ENCODE measurements around the gene ERBB4.

Gene ERBB4

GRCh38 chr2:211829725-211830124, 708.9 kb downstream of the ERBB4 start:
- H3K9ac ChIP-seq = no peak overlapping the region
- no peak for TF ChIP-seq CTCF (IDR thresholded peaks at IDR 0.05)
- H3K27me3 ChIP-seq (ENCODE audit: control insufficient read depth, insufficient read depth, low read length) = no peaks in the 10 kb centered on the region
- no peaks in the 10 kb centered on the region for H3K79me2 ChIP-seq
- H2AFZ ChIP-seq = no peak overlapping the region
- H3K4me2 ChIP-seq (ENCODE audit: low read length) = no peak overlapping the region
- no peaks in the 10 kb centered on the region for H3K36me3 ChIP-seq (ENCODE audit: control insufficient read depth, insufficient read depth, low read length)
- H3K4me3 ChIP-seq (ENCODE audit: low read depth, low read length) = no peak overlapping the region
- no peaks in the 10 kb centered on the region for H3K9me3 ChIP-seq (ENCODE audit: control insufficient read depth, low read length)
- no peaks in the 10 kb centered on the region for H3K4me1 ChIP-seq
- H3K27ac ChIP-seq = no peak overlapping the region

GRCh38 chr2:211823886-211824479, 714.6 kb downstream of the ERBB4 start:
- Histone ChIP-seq H3K4me2 (ENCODE audit: low read length) (no peak overlapping the region), H3K36me3 (ENCODE audit: control insufficient read depth, insufficient read depth, low read length) (no peaks in the 10 kb centered on the region), H3K27ac (no peak overlapping the region), H3K4me3 (ENCODE audit: low read depth, low read length) (no peak overlapping the region), H3K9ac (no peak overlapping the region), H3K27me3 (ENCODE audit: control insufficient read depth, insufficient read depth, low read length) (no peaks in the 10 kb centered on the region), H2AFZ (no peak overlapping the region), H3K4me1 (no peaks in the 10 kb centered on the region), H3K79me2 (no peaks in the 10 kb centered on the region), H3K9me3 (ENCODE audit: control insufficient read depth, low read length) (peaks cover 7% of the 10 kb centered on the region)
- no peak for TF ChIP-seq CTCF (IDR thresholded peaks at IDR 0.05)

GRCh38 chr2:211822686-211823335, 715.8 kb downstream of the ERBB4 start:
- no peak overlapping the region for H3K4me2 ChIP-seq (ENCODE audit: low read length)
- peaks cover 7% of the 10 kb centered on the region for H3K9me3 ChIP-seq (ENCODE audit: control insufficient read depth, low read length)
- H3K79me2 ChIP-seq = no peaks in the 10 kb centered on the region
- H3K27ac ChIP-seq = no peak overlapping the region
- no peak for TF ChIP-seq CTCF (IDR thresholded peaks at IDR 0.05)
- H3K27me3 ChIP-seq (ENCODE audit: control insufficient read depth, insufficient read depth, low read length) = no peaks in the 10 kb centered on the region
- H3K9ac ChIP-seq = no peak overlapping the region
- H3K4me3 ChIP-seq (ENCODE audit: low read depth, low read length) = no peak overlapping the region
- H3K4me1 ChIP-seq = no peaks in the 10 kb centered on the region
- no peak overlapping the region for H2AFZ ChIP-seq
- no peaks in the 10 kb centered on the region for H3K36me3 ChIP-seq (ENCODE audit: control insufficient read depth, insufficient read depth, low read length)

- Histone ChIP-seq H3K4me1 (no peaks in the 10 kb centered on the region), H3K9ac (no peak overlapping the region), H3K36me3 (ENCODE audit: control insufficient read depth, insufficient read depth, low read length) (no peaks in the 10 kb centered on the region), H3K9me3 (ENCODE audit: control insufficient read depth, low read length) (peaks cover 5% of the 10 kb centered on the region), H3K79me2 (no peaks in the 10 kb centered on the region), H3K27ac (no peak overlapping the region), H3K4me3 (ENCODE audit: low read depth, low read length) (no peak overlapping the region), H3K4me2 (ENCODE audit: low read length) (no peak overlapping the region), H3K27me3 (ENCODE audit: control insufficient read depth, insufficient read depth, low read length) (no peaks in the 10 kb centered on the region), H2AFZ (no peak overlapping the region)
- TF ChIP-seq CTCF (IDR thresholded peaks at IDR 0.05) = no peak
These were observed 721.8 kb downstream of the ERBB4 start for GRCh38 chr2:211816754-211817153.

GRCh38 chr2:211812587-211812986, 726.0 kb downstream of the ERBB4 start:
- Histone ChIP-seq H3K9ac (no peak overlapping the region), H3K27me3 (ENCODE audit: control insufficient read depth, insufficient read depth, low read length) (no peaks in the 10 kb centered on the region), H3K27ac (no peak overlapping the region), H2AFZ (no peak overlapping the region), H3K4me3 (ENCODE audit: low read depth, low read length) (no peak overlapping the region), H3K4me2 (ENCODE audit: low read length) (no peak overlapping the region), H3K9me3 (ENCODE audit: control insufficient read depth, low read length) (no peaks in the 10 kb centered on the region), H3K4me1 (no peaks in the 10 kb centered on the region), H3K79me2 (no peaks in the 10 kb centered on the region), H3K36me3 (ENCODE audit: control insufficient read depth, insufficient read depth, low read length) (no peaks in the 10 kb centered on the region)
- no peak for TF ChIP-seq CTCF (IDR thresholded peaks at IDR 0.05)
